ENCODE results near the gene IL16.

The IL16 gene

DNA sequence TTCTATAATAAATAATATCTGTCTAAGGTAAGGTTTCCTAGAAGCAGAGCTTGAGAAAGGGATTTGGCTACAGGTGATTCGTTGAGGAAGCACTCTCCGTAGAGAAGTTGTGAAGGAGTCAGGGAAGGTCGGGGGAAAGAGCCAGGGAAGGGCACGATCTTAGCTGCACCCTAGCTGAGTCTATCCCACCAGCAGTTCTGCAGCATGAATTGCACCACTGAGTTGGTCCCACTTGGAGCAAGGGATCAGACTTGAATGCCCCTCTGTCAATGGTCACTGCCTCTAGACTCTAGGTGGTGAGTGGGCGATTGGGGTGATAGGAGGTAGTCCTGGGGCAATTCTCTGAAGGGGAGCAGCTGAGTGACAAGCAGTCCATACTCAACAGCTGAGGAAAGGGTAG lies 163.8 kb downstream of the IL16 start:
- no peak for FAIRE-seq
- no peak for DNase-seq (ENCODE audit: insufficient read length, low spot score)

DNA sequence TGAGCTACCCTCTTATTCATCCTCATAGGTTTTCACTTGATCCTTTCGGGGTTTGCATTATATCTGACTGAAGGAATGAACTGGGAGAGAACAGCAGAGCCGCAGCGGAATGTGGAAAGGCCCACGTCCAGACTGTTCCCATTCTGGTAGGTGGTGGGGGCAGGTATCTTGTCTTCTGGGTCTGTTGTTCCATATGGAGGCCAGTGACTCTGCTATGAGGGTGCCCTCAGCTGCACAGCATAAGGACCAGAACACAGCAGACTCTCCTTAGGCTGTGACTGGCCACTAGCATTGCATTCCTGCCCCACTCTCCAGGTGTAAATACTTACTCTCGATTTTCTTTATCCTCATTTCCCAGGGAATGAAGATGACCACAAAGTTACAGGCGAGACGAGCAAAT lies 165.2 kb downstream of the IL16 start:
- FAIRE-seq (no peak), DNase-seq (ENCODE audit: insufficient read length, low spot score) (no peak)

DNA sequence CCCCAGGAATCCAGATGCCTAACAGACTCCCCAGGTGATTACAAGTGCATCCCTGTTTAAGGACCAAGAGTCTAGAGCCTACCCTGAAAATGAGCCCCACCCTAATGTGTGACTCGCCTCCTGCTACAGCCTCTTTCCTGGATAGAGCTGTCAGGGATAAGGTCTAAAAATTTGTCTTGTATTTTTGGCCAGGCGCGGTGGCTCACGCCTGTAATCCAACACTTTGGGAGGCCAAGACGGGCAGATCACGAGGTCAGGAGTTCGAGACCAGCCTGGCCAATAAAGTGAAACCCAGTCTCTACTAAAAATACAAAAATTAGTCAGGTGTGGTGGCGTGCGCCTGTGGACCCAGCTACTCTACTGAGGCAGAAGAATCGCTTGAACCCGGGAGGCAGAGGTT lies 166.1 kb downstream of the IL16 start:
- FAIRE-seq (no peak), DNase-seq (ENCODE audit: insufficient read length, low spot score) (no peak)

DNA sequence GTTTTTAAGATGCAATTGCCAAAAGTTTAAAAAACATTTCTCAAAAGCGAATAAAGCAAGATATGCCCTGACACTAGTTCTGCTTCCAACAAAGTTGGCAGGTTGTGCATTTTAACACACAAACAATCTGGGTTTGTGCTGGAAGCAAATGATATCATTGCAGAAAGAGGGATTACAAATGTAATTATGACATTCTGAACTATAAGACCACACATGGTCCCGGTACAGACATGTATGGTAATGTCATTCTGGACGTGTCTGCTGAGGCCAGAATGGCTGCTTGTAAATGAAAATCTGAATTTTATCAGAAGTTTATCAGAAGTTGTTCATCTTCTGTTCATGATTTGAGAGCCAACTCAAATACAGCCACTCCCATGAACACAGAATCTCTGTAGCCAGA lies 166.6 kb downstream of the IL16 start:
- DNase-seq (ENCODE audit: insufficient read length, low spot score) (no peak), FAIRE-seq (no peak)
